Suprapubic skin (tissue), 4 donors: ENCODE measurements around the gene EPS8L1. TPM values are rescaled to one million over a fixed set of nuclear protein-coding genes. Genes with fewer than 3 reads are reported as not detected.
"Not testable (repeated sequence)": the region's sequence is repeated elsewhere in the genome, so short reads cannot be mapped to it uniquely, and the experiment has no call there.

Experiments used
- DNase-seq, 2 donors: peaks; one replicate each; pipeline ENCODE4 v3.0.0-alpha.2; 2019; ENCODE audit warnings: low spot score in 2 of 2
- H3K27ac ChIP-seq: fragments of 200-600 bp; sonication (generic); one replicate; pipeline ENCODE4 v1.5.1; 2019
- H3K27me3 ChIP-seq: fragments of 200-600 bp; sonication (generic); one replicate; pipeline ENCODE4 v1.5.1; 2019
- H3K36me3 ChIP-seq: fragments of 200-600 bp; sonication (generic); one replicate; pipeline ENCODE4 v1.5.1; 2019
- H3K4me1 ChIP-seq: fragments of 200-600 bp; sonication (generic); one replicate; pipeline ENCODE4 v1.5.1; 2019
- H3K4me3 ChIP-seq: fragments of 200-600 bp; sonication (generic); one replicate; pipeline ENCODE4 v1.5.1; 2019; ENCODE audit warnings: mild to moderate bottlenecking
- H3K9me3 ChIP-seq: fragments of 200-600 bp; sonication (generic); one replicate; pipeline ENCODE4 v1.5.1; 2019
- EP300 ChIP-seq: sonication (generic); formaldehyde crosslinking; IDR thresholded peaks from one replicate; pipeline ENCODE4 v1.6.1; 2017; ENCODE audit warnings: antibody characterized with exemption
- POLR2A ChIP-seq, 2 donors: fragments of 450-650 bp; IDR thresholded peaks; one replicate each; pipeline ENCODE4 v1.6.1; 2017; ENCODE audit warnings: antibody characterized with exemption in 2 of 2, mild to moderate bottlenecking in 2 of 2, moderate library complexity in 2 of 2
- POLR2AphosphoS5 ChIP-seq, 3 donors: sonication (generic); formaldehyde crosslinking; IDR thresholded peaks; one replicate each; pipeline ENCODE4 v1.6.1; 2017; ENCODE audit warnings: antibody characterized with exemption in 3 of 3
- WGBS: methylation state at CpG from one replicate; pipeline ENCODE4 v1.1.5; 2018; 5-methylcytosine and 5-hydroxymethylcytosine counted together
- total RNA-seq, 4 donors: library from RNA; depleted of rRNA; stranded (reverse); fragments of >200 nt; gene quantifications; one replicate each; pipeline ENCODE4 v1.1.0, GENCODE V29; 2016
- TF ChIP-seq, protein P1 (sequence below), 2 donors: fragments of 200-600 bp in 1 of 2; fragments of 450-650 bp in 1 of 2; sonication (generic) in 1 of 2; IDR thresholded peaks; one replicate each; pipeline ENCODE4 v1.5.1; 2016 to 2019; ENCODE audit warnings: antibody characterized with exemption in 2 of 2, mild to moderate bottlenecking in 1 of 2, moderate library complexity in 1 of 2

Gene EPS8L1
- total RNA-seq, 4 donors from 2014 or later = 243 to 384 (median 304) TPM

DNA sequence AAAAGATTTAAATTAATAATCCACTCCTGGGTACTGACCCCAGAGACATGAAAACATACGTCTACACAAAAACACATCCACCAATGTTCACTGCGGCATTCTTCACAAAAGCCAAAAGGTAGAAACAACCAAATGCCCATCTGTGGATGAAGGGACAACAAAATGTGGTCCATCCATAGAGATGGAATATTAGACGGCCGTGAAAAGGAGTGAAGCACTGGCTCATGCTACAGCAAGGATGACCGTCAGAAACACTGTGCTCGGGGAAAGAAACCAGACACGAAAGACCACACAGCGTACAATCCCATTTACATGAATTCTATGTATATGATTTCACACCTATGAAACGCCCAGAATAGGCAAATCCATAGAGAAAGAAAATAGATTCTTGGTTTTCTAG is 18.8 kb upstream of the EPS8L1 start:
- 98% methylated on average over 9 of the region's 9 CpGs for whole genome bisulfite sequencing
- Histone ChIP-seq H3K27me3 (no peaks in the 10 kb centered on the region), H3K4me1 (peaks cover 3% of the 10 kb centered on the region), H3K4me3 (no peak overlapping the region), H3K36me3 (peaks cover 74% of the 10 kb centered on the region), H3K27ac (no peak overlapping the region), H3K9me3 (no peaks in the 10 kb centered on the region)
- DNase-seq = no peak
- TF ChIP-seq EP300 = no peak
- TF ChIP-seq, protein P1, sequence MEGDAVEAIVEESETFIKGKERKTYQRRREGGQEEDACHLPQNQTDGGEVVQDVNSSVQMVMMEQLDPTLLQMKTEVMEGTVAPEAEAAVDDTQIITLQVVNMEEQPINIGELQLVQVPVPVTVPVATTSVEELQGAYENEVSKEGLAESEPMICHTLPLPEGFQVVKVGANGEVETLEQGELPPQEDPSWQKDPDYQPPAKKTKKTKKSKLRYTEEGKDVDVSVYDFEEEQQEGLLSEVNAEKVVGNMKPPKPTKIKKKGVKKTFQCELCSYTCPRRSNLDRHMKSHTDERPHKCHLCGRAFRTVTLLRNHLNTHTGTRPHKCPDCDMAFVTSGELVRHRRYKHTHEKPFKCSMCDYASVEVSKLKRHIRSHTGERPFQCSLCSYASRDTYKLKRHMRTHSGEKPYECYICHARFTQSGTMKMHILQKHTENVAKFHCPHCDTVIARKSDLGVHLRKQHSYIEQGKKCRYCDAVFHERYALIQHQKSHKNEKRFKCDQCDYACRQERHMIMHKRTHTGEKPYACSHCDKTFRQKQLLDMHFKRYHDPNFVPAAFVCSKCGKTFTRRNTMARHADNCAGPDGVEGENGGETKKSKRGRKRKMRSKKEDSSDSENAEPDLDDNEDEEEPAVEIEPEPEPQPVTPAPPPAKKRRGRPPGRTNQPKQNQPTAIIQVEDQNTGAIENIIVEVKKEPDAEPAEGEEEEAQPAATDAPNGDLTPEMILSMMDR (IDR thresholded peaks at IDR 0.05) = no peak
- TF ChIP-seq POLR2A (IDR thresholded peaks at IDR 0.05) = no peak
- no peak for TF ChIP-seq POLR2AphosphoS5 (IDR thresholded peaks at IDR 0.05)

DNA sequence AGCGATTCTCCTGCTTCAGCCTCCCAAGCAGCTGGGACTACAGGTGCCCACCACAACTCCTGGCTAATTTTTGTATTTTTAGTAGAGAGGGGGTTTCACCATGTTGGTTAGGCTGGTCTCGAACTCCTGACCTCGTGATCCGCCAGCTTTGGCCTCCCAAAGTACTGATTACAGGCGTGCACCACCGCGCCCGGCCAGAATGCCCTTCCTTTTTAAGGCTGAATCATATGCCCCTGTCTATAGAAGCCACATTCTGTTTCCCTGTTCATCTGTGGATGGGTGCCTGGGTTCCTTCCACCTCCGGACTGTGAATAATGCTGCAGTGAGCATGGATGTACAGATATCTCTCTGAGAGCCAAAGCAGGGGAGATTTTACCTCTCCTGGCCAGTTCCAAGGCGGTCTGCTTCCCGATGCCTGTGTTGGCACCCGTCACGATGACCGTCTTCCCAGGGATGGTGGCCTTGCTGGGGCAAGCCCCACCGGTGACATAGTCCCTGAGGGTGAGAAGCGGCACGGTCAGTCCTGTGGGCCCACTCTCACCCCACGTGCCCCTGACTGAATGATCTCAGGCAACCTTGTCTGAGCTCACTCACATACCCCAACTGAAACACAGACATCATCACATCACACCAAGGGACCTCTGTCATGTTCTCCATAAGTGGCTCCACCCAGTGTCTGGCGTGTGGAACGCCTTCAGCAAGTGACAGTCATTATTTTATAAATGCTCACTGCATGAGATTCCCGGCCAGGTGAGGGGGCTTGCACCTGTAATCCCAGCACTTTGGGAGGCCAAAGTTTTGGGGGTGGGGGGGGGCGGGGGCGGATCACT is 16.7 kb upstream of the EPS8L1 start:
- Histone ChIP-seq H3K9me3 (no peaks in the 10 kb centered on the region), H3K27ac (no peak overlapping the region), H3K36me3 (peaks cover 52% of the 10 kb centered on the region), H3K4me1 (peaks cover 10% of the 10 kb centered on the region), H3K4me3 (no peak overlapping the region), H3K27me3 (no peaks in the 10 kb centered on the region)
- no peak for DNase-seq
- TF ChIP-seq EP300 = no peak
- no peak for TF ChIP-seq POLR2A (IDR thresholded peaks at IDR 0.05)
- TF ChIP-seq, protein P1 (IDR thresholded peaks at IDR 0.05) = no peak
- TF ChIP-seq POLR2AphosphoS5 (IDR thresholded peaks at IDR 0.05) = no peak
- 98% methylated on average over 14 of the region's 23 CpGs for WGBS

DNA sequence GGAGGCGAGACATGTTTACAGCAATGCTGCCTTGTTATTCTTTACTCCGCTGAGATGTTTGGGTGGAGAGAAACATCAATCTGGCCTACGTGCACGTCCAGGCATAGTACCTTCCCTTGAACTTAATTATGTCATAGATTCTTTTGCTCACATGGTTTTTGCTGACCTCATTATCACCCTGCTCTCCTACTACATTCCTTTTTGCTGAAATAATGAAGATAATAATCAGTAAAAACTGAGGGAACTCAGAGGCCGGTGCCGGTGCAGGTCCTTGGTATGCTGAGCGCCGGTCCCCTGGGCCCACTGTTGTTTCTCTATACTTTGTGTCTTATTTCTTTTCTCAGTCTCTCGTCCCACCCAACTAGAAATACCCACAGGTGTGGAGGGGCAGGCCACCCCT is 15.4 kb upstream of the EPS8L1 start:
- not testable (repeated sequence) for DNase-seq, H3K27ac ChIP-seq, H3K27me3 ChIP-seq, H3K4me3 ChIP-seq, H3K9me3 ChIP-seq
- peaks cover 10% of the 10 kb centered on the region for H3K4me1 ChIP-seq
- 68% methylated on average over 8 of the region's 9 CpGs for WGBS
- peaks cover 39% of the 10 kb centered on the region for H3K36me3 ChIP-seq

DNA sequence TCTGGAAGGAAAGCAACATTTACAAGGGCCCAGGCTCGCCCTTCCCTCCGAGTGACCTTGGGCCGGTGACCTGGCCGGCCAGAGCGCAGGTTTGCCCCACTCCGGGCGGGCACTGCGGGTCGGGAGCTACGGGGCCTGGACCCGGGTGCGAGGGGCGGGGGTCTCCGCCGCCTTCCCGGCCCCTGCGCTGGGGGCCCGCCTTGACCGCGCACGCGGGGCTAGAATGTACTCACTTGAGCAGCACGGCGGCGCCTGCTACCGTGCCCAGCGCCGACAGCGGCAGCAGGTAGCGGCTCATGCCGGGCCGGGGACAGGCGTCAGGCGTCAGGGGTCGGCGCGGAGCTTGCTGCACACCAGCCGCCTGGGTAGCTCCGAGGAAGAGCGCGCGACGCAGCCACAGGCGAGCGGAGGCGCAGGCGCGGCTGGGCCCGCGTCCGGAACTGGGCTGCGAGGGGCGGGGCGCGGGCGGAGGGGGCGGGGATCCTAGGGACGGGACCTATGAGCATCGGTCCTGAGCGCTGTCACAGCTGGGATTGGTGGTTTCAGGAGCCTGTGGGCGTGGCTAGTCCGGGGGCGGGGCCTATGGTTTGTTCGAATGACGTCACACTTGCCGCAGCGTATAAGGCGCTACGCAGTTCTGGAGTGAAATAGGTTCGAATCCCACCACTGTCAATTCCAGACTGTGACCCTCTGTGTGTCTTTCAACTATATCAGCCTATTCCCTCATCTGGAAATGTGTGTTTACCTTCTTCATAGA is 12.8 kb upstream of the EPS8L1 start, which contains the start of gene RDH13:
TSS of gene RDH13 (minus strand) at position 414 of the 757 bp plus-strand sequence. CDS start at position 298, 116 bp downstream.
- H3K9me3 ChIP-seq = no peaks in the 10 kb centered on the region
- peak within 1 kb of the TSS; percentile 83 for H3K27ac ChIP-seq
- peak; percentile 98 to 99 for DNase-seq
- peaks cover 13% of the 10 kb centered on the region for H3K36me3 ChIP-seq
- H3K4me1 ChIP-seq = peaks cover 10% of the 10 kb centered on the region
- H3K4me3 ChIP-seq = peak within 1 kb of the TSS; percentile 80
- peaks cover 15% of the 10 kb centered on the region for H3K27me3 ChIP-seq
- under 1% methylated on average over 38 of the region's 70 CpGs for WGBS
- TF ChIP-seq POLR2A (IDR thresholded peaks at IDR 0.05) (no peak), EP300 (no peak), POLR2AphosphoS5 (IDR thresholded peaks at IDR 0.05) (no peak)
- TF ChIP-seq, protein P1 (IDR thresholded peaks at IDR 0.05) = no peak

DNA sequence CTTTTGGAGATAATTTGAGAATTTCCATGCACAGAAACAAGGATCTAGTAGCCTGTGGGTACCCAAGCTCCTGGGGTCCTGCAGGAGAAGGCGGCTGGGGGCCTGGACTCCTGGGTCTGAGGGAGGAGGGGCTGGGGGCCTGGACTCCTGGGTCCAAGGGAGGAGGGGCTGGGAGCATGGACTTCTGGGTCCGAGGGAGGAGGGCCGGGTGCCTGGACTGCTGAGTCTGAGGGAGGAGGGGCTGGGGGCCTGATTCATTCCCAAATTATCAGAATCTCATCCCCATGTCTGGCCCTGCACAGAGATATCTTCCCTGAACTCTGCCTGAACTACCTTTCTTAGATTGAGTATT is 12.2 kb upstream of the EPS8L1 start:
- H3K9me3 ChIP-seq = no peaks in the 10 kb centered on the region
- no peak for TF ChIP-seq EP300
- no peak for TF ChIP-seq POLR2AphosphoS5 (IDR thresholded peaks at IDR 0.05)
- no peak for TF ChIP-seq POLR2A (IDR thresholded peaks at IDR 0.05)
- TF ChIP-seq, protein P1 (IDR thresholded peaks at IDR 0.05) = no peak
- DNase-seq = no peak
- H3K36me3 ChIP-seq = peaks cover 7% of the 10 kb centered on the region
- 60% methylated on average over 1 of the region's 3 CpGs for WGBS
- H3K27ac ChIP-seq = no peak overlapping the region
- peak overlapping the region; percentile 80 for H3K4me3 ChIP-seq
- peaks cover 10% of the 10 kb centered on the region for H3K4me1 ChIP-seq
- H3K27me3 ChIP-seq = peaks cover 15% of the 10 kb centered on the region

DNA sequence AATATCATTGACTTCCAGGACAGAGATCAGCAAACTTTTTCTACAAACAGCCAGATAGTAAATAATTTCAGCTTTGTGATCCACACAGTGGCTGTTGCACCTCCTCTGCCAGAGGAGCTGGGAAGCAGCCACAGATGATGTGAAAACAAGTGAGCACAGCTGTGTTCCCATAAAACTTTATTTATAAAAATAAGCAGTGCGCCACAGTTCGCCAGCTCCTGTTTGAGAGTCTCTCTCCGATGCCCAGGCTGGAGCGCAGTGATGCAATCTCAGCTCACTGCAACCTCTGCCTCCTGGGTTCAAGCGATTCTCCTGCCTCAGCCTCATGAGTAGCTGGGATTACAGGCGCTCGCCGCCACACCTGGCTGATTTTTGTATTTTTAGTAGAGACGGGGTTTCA is 10.2 kb upstream of the EPS8L1 start:
- not testable (repeated sequence) for H3K36me3 ChIP-seq, DNase-seq, H3K4me3 ChIP-seq, H3K9me3 ChIP-seq, H3K27ac ChIP-seq
- WGBS = 80% methylated on average over 9 of the region's 9 CpGs
- H3K27me3 ChIP-seq = peaks cover 31% of the 10 kb centered on the region
- H3K4me1 ChIP-seq = peaks cover 20% of the 10 kb centered on the region
